GM10266 (cell line): ENCODE data around the gene CCSER1.
"Not testable (repeated sequence)": the region's sequence is repeated elsewhere in the genome, so short reads cannot be mapped to it uniquely, and the experiment has no call there.

Experiments
- DNase-seq: peaks from one replicate; pipeline ENCODE4 v3.0.0; 2012; ENCODE audit errors: extremely low spot score
- TF ChIP-seq, protein P1 (sequence below): IDR thresholded peaks from 2 replicates; pipeline ENCODE4 v1.5.1; 2012; ENCODE audit warnings: mild to moderate bottlenecking, low read depth; ENCODE audit not compliant: control insufficient read depth, insufficient read depth; ENCODE audit errors: missing control alignments

The CCSER1 gene

DNA sequence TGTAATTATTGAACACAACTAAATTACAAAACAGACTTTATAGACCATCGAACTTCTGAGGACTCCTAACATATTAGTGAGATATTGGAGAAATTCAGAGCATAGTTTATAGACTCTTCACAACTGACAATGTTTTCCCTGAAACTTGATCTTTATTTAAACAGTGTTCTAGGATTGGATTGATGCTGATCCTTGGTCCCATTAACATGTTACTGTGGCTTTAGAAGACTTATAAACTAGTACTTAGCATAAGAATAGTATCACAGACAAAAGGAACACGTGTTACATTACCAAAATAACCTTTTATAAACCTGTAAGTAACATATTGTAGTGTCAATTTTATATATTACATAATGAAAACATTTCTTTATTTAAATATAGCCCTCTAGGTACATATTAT, 689.6 kb downstream of the CCSER1 start:
- no peak for DNase-seq
- TF ChIP-seq, protein P1, sequence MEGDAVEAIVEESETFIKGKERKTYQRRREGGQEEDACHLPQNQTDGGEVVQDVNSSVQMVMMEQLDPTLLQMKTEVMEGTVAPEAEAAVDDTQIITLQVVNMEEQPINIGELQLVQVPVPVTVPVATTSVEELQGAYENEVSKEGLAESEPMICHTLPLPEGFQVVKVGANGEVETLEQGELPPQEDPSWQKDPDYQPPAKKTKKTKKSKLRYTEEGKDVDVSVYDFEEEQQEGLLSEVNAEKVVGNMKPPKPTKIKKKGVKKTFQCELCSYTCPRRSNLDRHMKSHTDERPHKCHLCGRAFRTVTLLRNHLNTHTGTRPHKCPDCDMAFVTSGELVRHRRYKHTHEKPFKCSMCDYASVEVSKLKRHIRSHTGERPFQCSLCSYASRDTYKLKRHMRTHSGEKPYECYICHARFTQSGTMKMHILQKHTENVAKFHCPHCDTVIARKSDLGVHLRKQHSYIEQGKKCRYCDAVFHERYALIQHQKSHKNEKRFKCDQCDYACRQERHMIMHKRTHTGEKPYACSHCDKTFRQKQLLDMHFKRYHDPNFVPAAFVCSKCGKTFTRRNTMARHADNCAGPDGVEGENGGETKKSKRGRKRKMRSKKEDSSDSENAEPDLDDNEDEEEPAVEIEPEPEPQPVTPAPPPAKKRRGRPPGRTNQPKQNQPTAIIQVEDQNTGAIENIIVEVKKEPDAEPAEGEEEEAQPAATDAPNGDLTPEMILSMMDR: no peak

DNA sequence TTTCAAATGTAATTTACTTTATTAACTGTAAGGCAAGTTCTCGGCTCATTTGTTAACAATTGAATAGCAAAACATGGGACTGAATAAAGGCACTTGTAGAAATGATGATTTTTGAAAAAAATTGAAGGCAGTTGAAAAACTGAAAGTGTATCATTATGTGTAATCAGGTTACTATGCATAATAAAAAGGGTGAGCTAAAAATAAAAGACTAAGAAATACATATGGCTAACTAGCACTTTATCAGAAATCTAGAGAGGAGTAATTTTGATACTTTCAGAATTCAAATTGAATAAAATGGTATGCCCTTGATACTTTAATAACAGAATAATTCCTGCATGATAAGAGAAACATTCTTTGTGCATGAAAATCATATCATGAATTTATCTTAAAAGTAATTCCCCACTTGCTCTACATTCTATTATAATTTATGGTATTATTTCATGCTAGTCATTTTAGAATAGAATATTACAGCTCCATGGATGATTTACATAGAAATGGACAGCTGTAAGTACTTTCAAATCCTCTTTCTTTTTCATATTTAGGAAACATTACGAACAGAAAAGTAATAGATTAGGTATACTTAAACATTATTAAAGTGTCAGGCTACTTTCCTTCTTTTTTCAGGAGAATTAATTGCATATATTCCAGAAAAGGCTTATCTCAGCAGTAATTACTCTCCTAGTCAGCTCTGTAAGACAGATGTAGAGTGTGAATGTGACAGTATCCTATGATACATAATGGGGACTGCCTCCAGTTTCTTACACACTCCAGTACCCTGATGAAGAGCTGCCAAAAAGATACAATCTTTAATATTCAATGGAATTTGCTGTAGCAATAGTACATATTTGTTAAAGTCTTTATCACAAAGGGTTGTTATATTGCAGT, 697.3 kb downstream of the CCSER1 start:
- no peak for DNase-seq
- TF ChIP-seq, protein P1: no peak

DNA sequence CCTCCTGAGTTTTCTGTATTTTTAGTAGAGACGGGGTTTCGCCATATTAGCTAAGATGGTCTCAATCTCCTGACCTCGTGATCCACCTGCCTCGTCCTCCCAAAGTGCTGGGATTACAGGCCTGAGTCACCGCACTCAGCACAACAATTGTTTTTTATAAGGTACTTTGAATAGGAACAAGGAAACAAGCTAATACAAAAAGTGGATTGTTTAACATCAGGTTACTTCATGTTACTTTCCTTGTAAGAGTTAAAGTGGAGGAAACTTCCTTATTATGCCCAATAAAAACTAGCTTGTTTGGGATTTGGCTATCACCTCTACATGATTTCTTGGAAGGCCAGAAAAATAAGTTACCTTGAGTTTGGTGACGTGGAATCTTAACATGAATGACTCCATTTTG, 698.7 kb downstream of the CCSER1 start:
- no peak for DNase-seq
- TF ChIP-seq, protein P1: no peak

DNA sequence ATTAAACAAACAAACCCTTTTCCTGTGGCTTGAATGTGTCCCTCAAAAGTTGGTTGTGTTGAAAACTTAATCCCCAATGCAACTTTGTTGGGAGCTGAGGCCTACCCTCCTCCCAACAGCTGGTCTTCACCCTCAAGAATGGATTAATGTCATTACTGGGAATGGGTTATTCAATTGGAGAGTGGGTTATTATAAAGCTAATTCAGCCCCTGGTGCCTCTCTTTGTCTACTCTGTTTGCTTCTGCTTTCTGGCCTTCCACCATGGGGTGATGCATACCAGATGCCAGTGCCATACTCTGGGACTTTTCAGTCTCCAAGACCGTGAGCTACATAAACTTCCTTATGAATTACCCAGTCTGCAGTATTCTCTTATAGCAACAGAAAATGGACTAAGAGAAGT, 706.5 kb downstream of the CCSER1 start:
- TF ChIP-seq, protein P1: no peak
- no peak for DNase-seq

DNA sequence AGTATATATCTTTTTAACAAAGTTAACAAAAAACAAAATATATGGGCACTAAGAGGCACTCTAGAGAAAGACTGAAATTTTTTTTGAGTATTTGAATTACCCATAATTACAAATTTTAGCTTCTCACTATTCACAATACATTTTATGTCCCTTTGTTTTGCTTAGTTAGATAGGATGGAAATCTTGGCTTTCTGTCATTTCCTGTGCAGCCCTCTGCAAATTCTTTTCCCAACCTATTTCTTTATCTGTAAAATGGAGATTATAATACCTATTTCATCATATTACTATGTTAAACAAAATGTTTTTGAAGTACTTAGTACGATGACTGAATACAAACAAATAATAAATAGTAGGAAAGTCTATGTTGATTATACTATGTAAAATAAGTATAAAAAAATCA, 710.0 kb downstream of the CCSER1 start:
- no peak for DNase-seq
- TF ChIP-seq, protein P1: no peak

DNA sequence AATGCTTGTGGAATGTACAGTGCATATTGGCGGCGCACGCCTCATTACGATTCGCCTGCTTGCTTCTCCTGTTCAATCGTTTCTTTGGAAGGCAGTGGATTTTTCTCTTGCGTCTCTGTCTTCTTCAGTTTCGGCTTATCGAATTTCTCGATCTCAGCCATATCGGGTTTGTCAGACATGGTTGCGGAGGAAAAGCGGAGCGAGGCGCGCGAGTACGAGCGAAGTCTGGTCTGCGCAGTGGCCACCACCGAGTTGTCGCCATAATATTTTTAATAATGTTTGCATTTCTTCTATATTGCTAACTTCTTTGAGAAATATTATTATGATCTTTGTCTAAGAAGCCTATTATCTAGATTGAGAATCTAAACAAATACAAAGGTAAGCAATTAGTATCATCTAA, 711.7 kb downstream of the CCSER1 start:
- DNase-seq: not testable (repeated sequence)

DNA sequence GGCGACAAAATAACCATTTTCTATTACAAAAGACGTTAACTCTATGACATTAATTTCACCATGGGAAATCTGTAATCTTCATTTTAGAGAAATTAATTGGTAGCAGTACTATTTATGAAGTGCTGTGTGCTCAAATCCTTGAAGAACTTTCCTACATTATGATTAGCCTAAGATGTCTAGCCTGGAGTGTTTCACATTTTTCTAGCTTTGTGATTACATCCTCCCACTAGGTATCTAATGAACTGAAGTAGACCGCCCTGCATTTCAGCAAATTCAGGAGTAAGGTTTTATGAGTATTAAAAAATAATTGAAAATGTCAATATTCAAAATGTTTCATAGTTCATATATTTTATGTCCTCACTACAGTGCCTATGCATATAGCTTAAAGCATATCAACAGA, 713.1 kb downstream of the CCSER1 start:
- DNase-seq: no peak
- TF ChIP-seq, protein P1: no peak

DNA sequence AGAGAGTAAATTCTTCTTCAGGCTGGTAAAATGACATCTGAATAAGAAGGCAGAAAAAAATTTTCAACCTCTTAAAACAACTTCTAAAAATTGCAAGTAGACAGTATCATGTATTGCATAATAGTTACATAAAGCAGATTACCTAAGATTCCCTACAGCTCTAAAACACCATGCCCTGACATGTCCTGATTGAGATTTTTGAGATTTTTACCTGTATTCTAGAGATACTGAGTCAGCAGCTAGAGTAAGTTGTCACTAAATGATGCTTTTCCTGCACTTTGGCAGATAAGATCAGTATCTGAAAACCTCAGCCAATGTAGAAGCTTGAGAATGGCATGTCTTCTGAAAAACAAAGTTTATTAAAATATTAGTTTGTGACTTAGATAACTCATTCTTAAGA, 713.6 kb downstream of the CCSER1 start:
- TF ChIP-seq, protein P1: no peak
- DNase-seq: no peak
